Pancreas (tissue), 10 donors: ENCODE data around the gene SPIB. TPM values are rescaled to one million over a fixed set of nuclear protein-coding genes. Genes with fewer than 3 reads are reported as not detected.
"Not testable (repeated sequence)": the region's sequence is repeated elsewhere in the genome, so short reads cannot be mapped to it uniquely, and the experiment has no call there.

Experiments used
- ATAC-seq, 4 donors: fragments of 200-7000 bp; cut with Tn5 transposase; one replicate each; pipeline versions ENCODE4 v1.8.0 to v1.9.1; 2020; ENCODE audit warnings: mild to moderate bottlenecking in 4 of 4, moderate library complexity in 4 of 4
- DNase-seq, 6 donors: peaks; one replicate each; pipeline ENCODE4 v3.0.0-alpha.2; 2020
- FAIRE-seq: peaks from 2 replicates; lab custom pipeline; 2012; peaks lifted over from hg19 to GRCh38; lab: Jason Lieb, UNC
- H3K27ac ChIP-seq, 4 donors: fragments of 200-600 bp; sonication (generic); 1 replicate in 3 of 4; 2 replicates in 1 of 4; pipeline versions ENCODE4 v1.5.0 to v1.8.0; 2020
- H3K27me3 ChIP-seq, 4 donors: fragments of 200-600 bp; one replicate each; pipeline ENCODE4 v1.8.0; 2021
- H3K36me3 ChIP-seq, 3 donors: fragments of 200-600 bp; sonication (generic) in 1 of 3; one replicate each; pipeline versions ENCODE4 v1.5.0 to v1.8.0; 2020 to 2021
- H3K4me1 ChIP-seq, 3 donors: fragments of 200-600 bp; one replicate each; pipeline ENCODE4 v1.8.0; 2021
- H3K4me3 ChIP-seq, 4 donors: fragments of 200-600 bp; sonication (generic) in 2 of 4; one replicate each; pipeline versions ENCODE4 v1.5.0 to v1.8.0; 2020 to 2021
- H3K9me3 ChIP-seq, 4 donors: fragments of 200-600 bp; one replicate each; pipeline ENCODE4 v1.8.0; 2021
- WGBS, 2 donors: extraction: QIAGEN DNeasy Blood & Tissue Kit; methylation state at CpG; one replicate each; pipeline ENCODE4 v1.1.7; 2013; 5-methylcytosine and 5-hydroxymethylcytosine counted together
- intact Hi-C, 3 donors: fragments of 100-400 bp; cut with DNase I; formaldehyde crosslinking; loops; one replicate each; pipeline versions ENCODE4 v1.11.1 to v1.14.2; 2022
- polyA plus RNA-seq, 2 donors: library from polyadenylated mRNA; stranded (reverse); fragments of 200-250 nt; gene quantifications; one replicate each; pipeline ENCODE4 v1.2.3, GENCODE V29; 2013
- total RNA-seq, 6 donors: library from RNA; stranded (reverse); fragmentation: NEBNext Ultra II Directional in 4 of 6; extraction: Animal tissue kit (Norgen Biotek cat#: 25700) in 4 of 6; gene quantifications; one replicate each; pipeline versions ENCODE4 v1.2.1 to v1.2.4, GENCODE V29; 2021 to 2023
- TF ChIP-seq, protein P1 (sequence below), 4 donors: fragments of 200-600 bp; sonication (generic) in 3 of 4; IDR thresholded peaks; one replicate each; pipeline versions ENCODE4 v1.5.0 to v1.8.0; 2021; ENCODE audit warnings: antibody characterized with exemption in 4 of 4
- donor health status: healthy with polysubstance abuse.
- donor health status: DM: no; HTN: no; CAD: no; lungs with moderate emphysema.
- donor health status: DM: no; HTN: no; CAD: no.
- donor health status: control.
- donor health status: control.
- donor health status: Bipolar disorder and iron deficiency.
- donor health status: DM: yes; HTN: yes; CAD: no.
- donor health status: DM: no; HTN: no; CAD: no.
- donor health status: DM: no; HTN: no; CAD: no.
- donor health status: DM: yes; HTN: yes; CAD: no.

Gene SPIB
- total and polyA plus RNA-seq, 8 donors: 0.09 to 25.6 (median 1.1) TPM

DNA sequence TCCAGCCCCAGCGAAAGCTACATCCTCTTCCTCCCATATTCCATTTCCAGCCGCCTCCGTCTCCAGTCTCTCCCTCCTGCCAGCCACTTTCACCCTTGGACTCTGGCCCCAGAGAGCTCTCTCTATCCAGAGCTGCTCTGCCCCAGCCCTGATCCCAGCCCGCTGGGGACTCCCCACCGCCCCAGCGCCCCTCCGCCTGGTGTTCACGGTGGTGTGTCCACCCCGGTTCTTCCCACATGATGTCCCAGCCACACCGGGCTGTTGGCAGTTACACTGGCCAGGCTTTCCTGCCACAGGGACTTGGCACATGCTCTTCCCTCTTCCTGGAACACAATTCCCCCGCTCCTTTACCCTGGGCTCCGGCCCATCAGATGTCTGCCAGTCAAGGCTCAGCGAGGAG, 46.3 kb downstream of the SPIB start:
- no peak overlapping the region for H3K27ac ChIP-seq
- ATAC-seq (no peak), DNase-seq (no peak), FAIRE-seq (no peak)
- intact Hi-C loops: loop anchor here in 2 of 3 donors (5.0 to 10.0 kb wide), 2 partner anchors 103 to 110 kb away; no protein-coding TSS in a partner anchor
- 67 to 78% methylated on average over 13 of the region's 13 CpGs for WGBS, 2 donors
- H3K36me3 ChIP-seq: no peaks in the 10 kb centered on the region
- no peaks in the 10 kb centered on the region for H3K4me1 ChIP-seq
- TF ChIP-seq, protein P1, sequence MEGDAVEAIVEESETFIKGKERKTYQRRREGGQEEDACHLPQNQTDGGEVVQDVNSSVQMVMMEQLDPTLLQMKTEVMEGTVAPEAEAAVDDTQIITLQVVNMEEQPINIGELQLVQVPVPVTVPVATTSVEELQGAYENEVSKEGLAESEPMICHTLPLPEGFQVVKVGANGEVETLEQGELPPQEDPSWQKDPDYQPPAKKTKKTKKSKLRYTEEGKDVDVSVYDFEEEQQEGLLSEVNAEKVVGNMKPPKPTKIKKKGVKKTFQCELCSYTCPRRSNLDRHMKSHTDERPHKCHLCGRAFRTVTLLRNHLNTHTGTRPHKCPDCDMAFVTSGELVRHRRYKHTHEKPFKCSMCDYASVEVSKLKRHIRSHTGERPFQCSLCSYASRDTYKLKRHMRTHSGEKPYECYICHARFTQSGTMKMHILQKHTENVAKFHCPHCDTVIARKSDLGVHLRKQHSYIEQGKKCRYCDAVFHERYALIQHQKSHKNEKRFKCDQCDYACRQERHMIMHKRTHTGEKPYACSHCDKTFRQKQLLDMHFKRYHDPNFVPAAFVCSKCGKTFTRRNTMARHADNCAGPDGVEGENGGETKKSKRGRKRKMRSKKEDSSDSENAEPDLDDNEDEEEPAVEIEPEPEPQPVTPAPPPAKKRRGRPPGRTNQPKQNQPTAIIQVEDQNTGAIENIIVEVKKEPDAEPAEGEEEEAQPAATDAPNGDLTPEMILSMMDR (IDR thresholded peaks at IDR 0.05): no peak
- no peaks in the 10 kb centered on the region for H3K27me3 ChIP-seq
- no peaks in the 10 kb centered on the region for H3K9me3 ChIP-seq
- H3K4me3 ChIP-seq: no peak overlapping the region

DNA sequence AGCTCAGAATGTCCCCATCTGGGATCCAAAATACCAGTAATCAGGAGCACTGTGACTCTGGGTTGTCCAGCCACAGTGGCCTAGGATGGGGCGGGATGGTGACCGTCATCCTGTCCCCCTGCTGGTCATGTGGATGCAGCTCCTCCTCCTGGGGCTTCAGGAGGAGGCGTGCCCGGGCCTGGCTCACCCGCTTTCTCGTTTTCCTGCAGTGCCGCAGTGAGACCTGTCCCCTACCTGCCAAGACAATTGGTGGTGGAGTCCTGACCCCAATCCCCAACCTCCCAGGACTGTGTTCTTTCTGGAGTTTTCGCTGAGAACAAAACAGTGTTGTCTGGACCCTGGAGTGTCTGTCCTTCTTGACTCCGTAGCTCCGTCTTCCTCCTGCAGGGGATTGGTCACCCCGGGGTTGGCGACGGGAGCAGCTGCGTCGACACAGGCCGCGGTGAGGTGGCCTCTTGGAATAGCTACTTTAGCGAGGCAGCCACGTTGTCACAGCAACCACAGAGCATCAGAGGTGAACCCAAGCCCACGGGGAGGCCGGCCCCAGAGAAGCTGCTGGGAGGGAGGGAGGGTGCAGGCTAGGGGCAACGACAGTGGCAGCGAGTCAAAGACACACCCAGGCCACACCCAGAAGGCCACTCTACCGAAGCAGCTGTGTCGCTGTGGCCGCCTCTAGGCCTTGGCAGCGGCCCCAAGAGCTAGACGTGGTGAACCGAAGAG, 47.4 kb downstream of the SPIB start:
- Histone ChIP-seq H3K27me3 (no peaks in the 10 kb centered on the region), H3K4me3 (no peak overlapping the region), H3K4me1 (no peaks in the 10 kb centered on the region), H3K9me3 (no peaks in the 10 kb centered on the region), H3K27ac (no peak overlapping the region), H3K36me3 (no peaks in the 10 kb centered on the region)
- 51 to 61% methylated on average over 29 of the region's 29 CpGs for WGBS, 2 donors
- FAIRE-seq (no peak), ATAC-seq (peak in 3 of 4 donors; percentile 26 to 73 (median 67)), DNase-seq (no peak)
- TF ChIP-seq, protein P1 (IDR thresholded peaks at IDR 0.05): no peak
- intact Hi-C loops: loop anchor here in 1 of 3 donors (10.0 kb wide), 1 partner anchor 111 kb away; no protein-coding TSS in a partner anchor

- WGBS, 2 donors: 77 to 83% methylated on average over 11 of the region's 11 CpGs
- Histone ChIP-seq H3K27me3 (no peaks in the 10 kb centered on the region), H3K9me3 (no peaks in the 10 kb centered on the region), H3K27ac (no peak overlapping the region), H3K4me3 (no peak overlapping the region), H3K4me1 (no peaks in the 10 kb centered on the region), H3K36me3 (no peaks in the 10 kb centered on the region)
- DNase-seq: no peak
- intact Hi-C loops: loop anchor here in 1 of 3 donors (10.0 kb wide), 1 partner anchor 112 kb away; no protein-coding TSS in a partner anchor
- FAIRE-seq: no peak
- TF ChIP-seq, protein P1 (IDR thresholded peaks at IDR 0.05): no peak
- ATAC-seq: no peak
Measured at GRCh38 chr19:50466706-50467039, 47.9 kb downstream of the SPIB start.

DNA sequence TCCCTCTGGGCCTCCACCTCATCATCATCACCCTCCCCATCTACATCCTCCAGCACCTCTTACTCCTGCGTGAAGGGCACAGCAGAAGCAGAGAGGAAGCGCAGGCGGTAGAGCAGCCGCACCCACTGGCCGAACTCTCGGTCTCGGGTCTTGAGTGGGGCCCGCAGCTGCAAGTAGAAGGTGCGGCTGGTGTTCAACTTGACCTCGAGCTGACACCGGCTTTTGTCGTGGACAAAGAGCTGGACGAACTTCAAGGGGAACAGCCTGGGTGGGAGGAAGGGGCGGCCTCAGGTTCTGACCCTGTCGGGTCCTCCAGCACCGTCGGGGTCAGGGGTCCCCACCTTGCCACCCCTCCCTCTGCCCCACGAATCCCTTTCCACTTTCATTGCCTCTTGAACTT, 48.8 kb downstream of the SPIB start:
- DNase-seq: no peak
- Histone ChIP-seq H3K27me3 (no peaks in the 10 kb centered on the region), H3K4me3 (no peak overlapping the region), H3K27ac (no peak overlapping the region), H3K36me3 (no peaks in the 10 kb centered on the region), H3K4me1 (no peaks in the 10 kb centered on the region), H3K9me3 (no peaks in the 10 kb centered on the region)
- FAIRE-seq: no peak
- ATAC-seq: no peak
- WGBS, 2 donors: 77 to 80% methylated on average over 17 to 18 of the region's 18 CpGs
- TF ChIP-seq, protein P1 (IDR thresholded peaks at IDR 0.05): no peak
- intact Hi-C loops: loop anchor here in 1 of 3 donors (10.0 kb wide), 1 partner anchor 113 kb away; no protein-coding TSS in a partner anchor

DNA sequence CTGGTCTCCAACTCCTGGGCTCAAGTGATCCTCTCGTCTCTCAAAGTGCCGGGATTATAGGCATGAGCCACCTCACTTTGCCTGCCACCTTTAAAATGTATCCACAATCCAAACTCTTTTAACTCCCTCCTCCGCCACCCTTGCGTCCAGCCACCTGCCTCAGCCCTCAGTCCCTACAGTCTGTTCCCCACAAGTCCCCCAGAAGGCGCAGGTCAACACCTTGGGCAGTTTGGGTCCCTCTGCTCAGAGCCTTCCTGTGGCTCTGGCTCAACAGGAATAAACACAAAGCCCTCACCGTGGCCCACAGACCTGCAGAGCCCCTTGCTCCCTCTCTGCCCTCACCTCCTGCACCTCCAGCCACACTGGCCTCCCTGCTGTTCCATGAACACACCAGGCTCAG, 50.1 kb downstream of the SPIB start:
- no peaks in the 10 kb centered on the region for H3K36me3 ChIP-seq
- WGBS, 2 donors: 84 to 95% methylated on average over 6 of the region's 6 CpGs
- intact Hi-C loops: loop anchor here in 1 of 3 donors (10.0 kb wide), 1 partner anchor 114 kb away; no protein-coding TSS in a partner anchor
- DNase-seq: no peak
- no peak for ATAC-seq
- H3K4me3 ChIP-seq: no peak overlapping the region
- H3K9me3 ChIP-seq: no peaks in the 10 kb centered on the region
- no peaks in the 10 kb centered on the region for H3K27me3 ChIP-seq
- H3K27ac ChIP-seq: no peak overlapping the region
- TF ChIP-seq, protein P1 (IDR thresholded peaks at IDR 0.05): no peak
- no peaks in the 10 kb centered on the region for H3K4me1 ChIP-seq
- FAIRE-seq: no peak

GRCh38 chr19:50473336-50473735, 54.6 kb downstream of the SPIB start:
- H3K9me3 ChIP-seq, DNase-seq, H3K27me3 ChIP-seq, ATAC-seq, H3K27ac ChIP-seq, H3K4me3 ChIP-seq, FAIRE-seq, intact Hi-C loops, H3K36me3 ChIP-seq: not testable (repeated sequence)
- H3K4me1 ChIP-seq: peaks cover 0 to 11% (median 0%) of the 10 kb centered on the region in 3 donors
- WGBS, 2 donors: 63 to 78% methylated on average over 3 of the region's 3 CpGs
